Measurements from ENCODE around the gene REST.
"Not testable (repeated sequence)": the region's sequence is repeated elsewhere in the genome, so short reads cannot be mapped to it uniquely, and the experiment has no call there.

REST gene

DNA sequence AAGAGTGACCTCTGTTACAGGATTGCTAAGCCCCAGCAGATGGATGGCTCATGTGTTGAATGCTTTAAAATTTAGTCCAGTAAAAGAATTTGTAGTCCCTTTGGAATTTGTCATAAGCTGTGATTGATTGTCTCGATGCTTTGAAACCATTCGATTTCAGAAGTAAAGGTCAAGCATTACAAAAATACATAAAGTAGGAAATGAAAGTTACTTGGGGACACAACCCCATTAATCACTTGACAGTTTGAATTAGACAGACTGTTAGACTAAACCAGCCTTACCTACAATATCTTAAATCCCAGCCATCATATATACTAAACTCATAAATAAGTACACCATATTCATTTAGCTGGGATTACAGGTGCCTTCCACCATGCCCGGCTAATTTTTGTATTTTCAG lies 6.6 kb downstream of the REST start:
- no peak overlapping the region for H3K4me3 ChIP-seq (ENCODE audit: low read depth, low read length)
- no peak for TF ChIP-seq CTCF (IDR thresholded peaks at IDR 0.05; ENCODE audit: borderline replicate concordance, insufficient read depth, low read depth, low read length)

DNA sequence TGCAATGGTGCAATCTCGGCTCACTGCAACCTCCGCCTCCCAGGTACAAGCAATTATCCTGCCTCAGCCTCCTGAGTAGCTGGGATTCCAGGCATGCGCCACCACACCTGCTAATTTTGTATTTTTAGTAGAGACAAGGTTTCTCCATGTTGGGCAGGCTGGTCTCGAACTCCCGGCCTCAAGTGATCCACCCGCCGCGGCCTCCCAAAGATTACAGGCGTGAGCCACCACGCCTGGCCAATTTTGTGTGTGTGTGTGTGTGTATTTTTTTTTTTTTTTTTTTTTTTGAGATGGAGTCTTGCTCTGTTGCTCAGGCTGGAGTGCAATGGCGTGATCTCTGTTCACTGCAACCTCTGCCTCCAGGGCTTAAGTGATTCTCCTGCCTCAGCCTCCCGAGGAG lies 7.3 kb downstream of the REST start:
- not testable (repeated sequence) for H3K4me3 ChIP-seq (ENCODE audit: low read depth, low read length)

DNA sequence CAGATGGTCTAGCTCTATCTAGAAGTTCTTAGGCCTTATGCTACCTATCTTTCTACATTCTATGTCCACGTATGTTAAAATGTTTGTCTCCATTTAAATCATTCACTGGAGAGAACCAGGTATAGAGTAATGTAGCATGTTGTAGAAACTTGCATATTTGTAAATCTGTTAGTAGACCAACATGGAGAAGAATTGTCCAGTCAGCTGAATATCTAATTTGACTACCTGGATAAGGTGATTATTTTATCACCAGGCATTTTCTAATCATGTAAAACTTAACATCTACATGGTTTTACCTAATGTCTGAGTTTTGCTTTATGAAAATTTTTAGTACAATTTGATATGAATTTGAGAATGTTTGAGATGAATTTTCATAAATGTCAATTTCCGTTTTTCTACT lies 19.5 kb downstream of the REST start:
- TF ChIP-seq CTCF (IDR thresholded peaks at IDR 0.05; ENCODE audit: borderline replicate concordance, insufficient read depth, low read depth, low read length), result no peak
- H3K4me3 ChIP-seq (ENCODE audit: low read depth, low read length), result no peak overlapping the region

- TF ChIP-seq CTCF (IDR thresholded peaks at IDR 0.05; ENCODE audit: borderline replicate concordance, insufficient read depth, low read depth, low read length), result no peak
Measured at GRCh38 chr4:56930638-56931037, 22.9 kb downstream of the REST start.

GRCh38 chr4:56931924-56932323 lies 24.2 kb downstream of the REST start:
- H3K4me3 ChIP-seq (ENCODE audit: low read depth, low read length), result no peak overlapping the region
- no peak for TF ChIP-seq CTCF (IDR thresholded peaks at IDR 0.05; ENCODE audit: borderline replicate concordance, insufficient read depth, low read depth, low read length)

More at GRCh38 chr4:56930638-56931037, 22.9 kb downstream of the REST start:
- no peak overlapping the region for H3K4me3 ChIP-seq (ENCODE audit: low read depth, low read length)

GRCh38 chr4:56937262-56937661 lies 29.6 kb downstream of the REST start:
- no peak overlapping the region for H3K4me3 ChIP-seq (ENCODE audit: low read depth, low read length)
- no peak for TF ChIP-seq CTCF (IDR thresholded peaks at IDR 0.05; ENCODE audit: borderline replicate concordance, insufficient read depth, low read depth, low read length)

GRCh38 chr4:56939826-56940225 lies 32.1 kb downstream of the REST start:
- not testable (repeated sequence) for H3K4me3 ChIP-seq (ENCODE audit: low read depth, low read length)

GRCh38 chr4:56940403-56940802 lies 32.7 kb downstream of the REST start:
- no peak for TF ChIP-seq CTCF (IDR thresholded peaks at IDR 0.05; ENCODE audit: borderline replicate concordance, insufficient read depth, low read depth, low read length)
- H3K4me3 ChIP-seq (ENCODE audit: low read depth, low read length), result no peak overlapping the region

All from GM12875 (cell line).